Endothelial cell of umbilical vein (primary cell): ENCODE measurements around the gene PHLPP2. TPM values are rescaled to one million over a fixed set of nuclear protein-coding genes. Genes with fewer than 3 reads are reported as not detected.

ENCODE experiments used
- BruUV-seq: library from RNA; stranded (reverse); fragments of 400-500 nt; replicated peaks from 2 replicates; lab custom pipeline; 2021; lab: Mats Ljungman, UMichigan
- CTCF ChIA-PET: fragments of 300-600, 350-600 bp; sonication (Branson Sonifier 250); formaldehyde crosslinking; loops from one replicate; lab custom pipeline; 2021; ENCODE audit warnings: antibody characterized with exemption, inconsistent platforms; lab: Charles Lee
- POLR2A ChIA-PET: fragments of 300-600, 350-600 bp; sonication (Branson Sonifier 250); formaldehyde crosslinking; loops from one replicate; lab custom pipeline; 2021; ENCODE audit warnings: antibody characterized with exemption, inconsistent platforms; lab: Charles Lee
- DNase-seq: peaks from one replicate; pipeline ENCODE4 v3.0.0-alpha.2; 2011; ENCODE audit warnings: low read depth, low spot score
- FAIRE-seq: peaks from 2 replicates; lab custom pipeline; 2011; peaks lifted over from hg19 to GRCh38; lab: Jason Lieb, UNC
- H2AFZ ChIP-seq: 2 replicates; pipeline ENCODE4 v1.6.0; 2012; ENCODE audit warnings: low read depth, low read length, control low read depth, inconsistent platforms
- H3K27ac ChIP-seq: 2 replicates; pipeline ENCODE4 v1.5.1; 2011; ENCODE audit warnings: low read depth, mild to moderate bottlenecking, control low read depth, low read length, moderate library complexity; ENCODE audit not compliant: insufficient read depth
- H3K27me3 ChIP-seq, 2 experiments: 2 replicates each; pipeline versions ENCODE4 v1.6.0 to v1.6.1; 2011; ENCODE audit warnings: low read length in 2 of 2, mixed read lengths in 1 of 2; ENCODE audit not compliant: control insufficient read depth in 2 of 2, insufficient read depth in 2 of 2
- H3K36me3 ChIP-seq, 2 experiments: 2 replicates in 1 of 2; 3 replicates in 1 of 2; pipeline ENCODE4 v1.5.1; 2011; ENCODE audit warnings: low read length in 2 of 2, mild to moderate bottlenecking in 1 of 2, moderate library complexity in 1 of 2; ENCODE audit not compliant: control insufficient read depth in 2 of 2, insufficient read depth in 2 of 2; ENCODE audit errors: extremely low read depth in 1 of 2
- H3K4me1 ChIP-seq: 3 replicates; pipeline ENCODE4 v1.5.1; 2011; ENCODE audit warnings: mild to moderate bottlenecking, low read length; ENCODE audit not compliant: control insufficient read depth, insufficient read depth; ENCODE audit errors: extremely low read depth
- H3K4me2 ChIP-seq: 2 replicates; pipeline ENCODE4 v1.6.1; 2011; ENCODE audit warnings: low read length, control low read depth, mixed read lengths; ENCODE audit not compliant: insufficient read depth
- H3K4me3 ChIP-seq, 3 experiments: fragments of 200-600 bp in 1 of 3; sonication (generic), shearing (Covaris generic) in 1 of 3; replicated peaks in 1 of 3; 2 replicates each; pipeline ENCODE4 v1.5.1; 2011 to 2016; ENCODE audit warnings: control low read depth in 3 of 3, low read length in 3 of 3, mild to moderate bottlenecking in 2 of 3, inconsistent platforms in 1 of 3, low read depth in 1 of 3, moderate library complexity in 1 of 3; ENCODE audit not compliant: insufficient read depth in 1 of 3
- H3K79me2 ChIP-seq: 2 replicates; pipeline ENCODE4 v1.6.0; 2012; ENCODE audit warnings: low read length, inconsistent platforms; ENCODE audit not compliant: control insufficient read depth, insufficient read depth
- H3K9ac ChIP-seq: replicated peaks from 2 replicates; pipeline ENCODE3; 2011; ENCODE audit warnings: low read length, control low read depth; ENCODE audit not compliant: insufficient read depth; ENCODE audit errors: extremely low read depth
- H3K9me1 ChIP-seq: replicated peaks from 3 replicates; pipeline ENCODE4 v1.6.0; 2011; ENCODE audit warnings: mild to moderate bottlenecking, low read length; ENCODE audit not compliant: control insufficient read depth, insufficient read depth; ENCODE audit errors: extremely low read depth
- H3K9me3 ChIP-seq: replicated peaks from 2 replicates; pipeline ENCODE4 v1.5.1; 2012; ENCODE audit warnings: low read length, inconsistent platforms; ENCODE audit not compliant: control insufficient read depth, insufficient read depth
- H4K20me1 ChIP-seq: replicated peaks from 2 replicates; pipeline ENCODE3; 2011; ENCODE audit warnings: mild to moderate bottlenecking, low read length; ENCODE audit not compliant: control insufficient read depth, insufficient read depth; ENCODE audit errors: extremely low read depth
- EZH2 ChIP-seq: IDR thresholded peaks from 2 replicates; pipeline ENCODE4 v1.6.1; 2012; ENCODE audit warnings: borderline replicate concordance, low read depth, mild to moderate bottlenecking, moderate library complexity, low read length, inconsistent platforms; ENCODE audit not compliant: severe bottlenecking
- GATA2 ChIP-seq: IDR thresholded peaks from 2 replicates; pipeline ENCODE4 v1.7.0; 2011; ENCODE audit warnings: low read depth, mild to moderate bottlenecking, moderate library complexity, mixed read lengths, low read length; ENCODE audit not compliant: insufficient read length, insufficient read depth
- JUN ChIP-seq: IDR thresholded peaks from 2 replicates; pipeline ENCODE4 v1.6.1; 2011; ENCODE audit warnings: borderline replicate concordance, low read depth; ENCODE audit not compliant: insufficient read length, insufficient read depth
- POLR2AphosphoS5 ChIP-seq: IDR thresholded peaks from 2 replicates; pipeline ENCODE4 v1.6.1; 2012; ENCODE audit warnings: low read depth, mild to moderate bottlenecking, control low read depth, low read length, moderate library complexity; ENCODE audit not compliant: insufficient read depth
- dilution Hi-C: fragments of 300-500 bp; cut with MboI; formaldehyde crosslinking; loops from one replicate; pipeline ENCODE4 v1.15.0; 2019; ENCODE audit warnings: low sequenced_read_pairs; ENCODE audit not compliant: extremely low pct_ligation_motif_present
- intact Hi-C: fragments of 100-400 bp; cut with micrococcal nuclease; formaldehyde crosslinking; loops from one replicate; pipeline ENCODE4 v1.10.0; 2022
- polyA plus RNA-seq, 4 experiments: library from polyadenylated mRNA; depleted of rRNA in 3 of 4; stranded (reverse) in 3 of 4; unstranded in 1 of 4; fragments of >200 nt; gene quantifications; 2 replicates each; pipeline versions ENCODE4 v1.2.1 to v1.2.3, GENCODE V29; 2011 to 2012; ENCODE audit warnings: missing spikeins in 1 of 4
- total RNA-seq: library from RNA; stranded (reverse); gene quantifications from 2 replicates; pipeline ENCODE4 v1.2.3, GENCODE V29; 2021
- TF ChIP-seq, protein P1 (sequence below), 2 donors: IDR thresholded peaks; 1 replicate in 1 of 2; 2 replicates in 1 of 2; pipeline ENCODE4 v1.5.1; 2011; ENCODE audit warnings: low read length in 2 of 2, mild to moderate bottlenecking in 2 of 2, moderate library complexity in 2 of 2, control low read depth in 1 of 2, inconsistent platforms in 1 of 2, low read depth in 1 of 2; ENCODE audit not compliant: insufficient read depth in 1 of 2; ENCODE audit errors: extremely low read depth in 1 of 2
- TF ChIP-seq, protein P2 (sequence below): IDR thresholded peaks from 2 replicates; pipeline ENCODE4 v1.6.1; 2011; ENCODE audit not compliant: insufficient read depth, insufficient read length

PHLPP2 gene
- total and polyA plus RNA-seq, 2 donors (not counting 3 experiments of a cell fraction or from before 2014, with no cell fraction given), result 4.1 to 8.0 TPM

- dilution Hi-C loops, result no loop called here
- Histone ChIP-seq H3K9ac (no peak overlapping the region), H3K9me1 (no peaks in the 10 kb centered on the region), H3K9me3 (no peaks in the 10 kb centered on the region), H2AFZ (no peak overlapping the region), H3K4me1 (peaks cover 22% of the 10 kb centered on the region), H3K27ac (no peak overlapping the region), H3K79me2 (peaks cover 3% of the 10 kb centered on the region), H3K36me3 (peaks cover 8 to 20% of the 10 kb centered on the region in 2 experiments), H3K4me3 (no peak overlapping the region), H3K4me2 (no peak overlapping the region), H4K20me1 (no peaks in the 10 kb centered on the region), H3K27me3 (no peaks in the 10 kb centered on the region)
- DNase-seq (peak; percentile 14), FAIRE-seq (no peak)
- no peak for TF ChIP-seq JUN
- no peak for TF ChIP-seq POLR2AphosphoS5
- ChIA-PET CTCF (interaction anchor here (1.0 to 2.8 kb wide), 4 partner anchors 23 to 194 kb away, joined by 3 to 14 read pairs (median 4); no protein-coding TSS in a partner anchor), POLR2A (no interaction called here)
- intact Hi-C loops, result loop anchor here (2.0 to 5.0 kb wide), 2 partner anchors 18 to 195 kb away; no protein-coding TSS in a partner anchor
- no TSS peak for BruUV-seq
Measured at GRCh38 chr16:71767060-71767900, 42.8 kb upstream of the PHLPP2 start.

DNA sequence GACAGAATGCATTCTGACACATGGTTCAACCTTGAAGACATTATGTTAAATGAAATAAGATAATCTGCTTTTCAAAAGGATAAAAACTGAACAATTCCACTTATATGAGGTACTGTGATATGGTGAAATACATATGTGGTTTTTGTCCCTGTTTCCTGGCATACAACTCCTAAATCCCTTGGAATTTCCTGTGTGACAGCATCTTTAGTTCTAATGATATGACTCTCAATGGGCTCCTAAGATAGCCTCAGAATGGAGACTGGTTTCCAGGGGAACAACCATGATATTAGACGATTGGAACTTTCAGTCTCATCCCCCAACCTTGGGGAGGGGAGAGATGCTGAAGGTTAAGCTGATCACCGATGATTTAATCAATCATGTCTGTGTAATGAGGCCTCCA is 37.7 kb upstream of the PHLPP2 start:
- Histone ChIP-seq H3K9me3 (no peaks in the 10 kb centered on the region), H3K27me3 (no peaks in the 10 kb centered on the region), H3K4me2 (peak overlapping the region; percentile 65), H3K27ac (peak overlapping the region; percentile 56), H2AFZ (no peak overlapping the region), H3K4me1 (peaks cover 21% of the 10 kb centered on the region), H3K4me3 (no peak overlapping the region), H3K9me1 (no peaks in the 10 kb centered on the region), H3K36me3 (peaks cover 7 to 15% of the 10 kb centered on the region in 2 experiments), H3K9ac (no peak overlapping the region), H4K20me1 (no peaks in the 10 kb centered on the region), H3K79me2 (no peaks in the 10 kb centered on the region)
- FAIRE-seq (peak; percentile 70), DNase-seq (no peak)
- ChIA-PET CTCF (interaction anchor here (1.1 to 1.5 kb wide), 3 partner anchors 33 to 199 kb away, joined by 4 to 7 read pairs (median 4); no protein-coding TSS in a partner anchor), POLR2A (no interaction called here)
- TF ChIP-seq POLR2AphosphoS5 (no peak), JUN (peak; percentile 46), GATA2 (no peak), EZH2 (no peak)
- TF ChIP-seq, protein P1, sequence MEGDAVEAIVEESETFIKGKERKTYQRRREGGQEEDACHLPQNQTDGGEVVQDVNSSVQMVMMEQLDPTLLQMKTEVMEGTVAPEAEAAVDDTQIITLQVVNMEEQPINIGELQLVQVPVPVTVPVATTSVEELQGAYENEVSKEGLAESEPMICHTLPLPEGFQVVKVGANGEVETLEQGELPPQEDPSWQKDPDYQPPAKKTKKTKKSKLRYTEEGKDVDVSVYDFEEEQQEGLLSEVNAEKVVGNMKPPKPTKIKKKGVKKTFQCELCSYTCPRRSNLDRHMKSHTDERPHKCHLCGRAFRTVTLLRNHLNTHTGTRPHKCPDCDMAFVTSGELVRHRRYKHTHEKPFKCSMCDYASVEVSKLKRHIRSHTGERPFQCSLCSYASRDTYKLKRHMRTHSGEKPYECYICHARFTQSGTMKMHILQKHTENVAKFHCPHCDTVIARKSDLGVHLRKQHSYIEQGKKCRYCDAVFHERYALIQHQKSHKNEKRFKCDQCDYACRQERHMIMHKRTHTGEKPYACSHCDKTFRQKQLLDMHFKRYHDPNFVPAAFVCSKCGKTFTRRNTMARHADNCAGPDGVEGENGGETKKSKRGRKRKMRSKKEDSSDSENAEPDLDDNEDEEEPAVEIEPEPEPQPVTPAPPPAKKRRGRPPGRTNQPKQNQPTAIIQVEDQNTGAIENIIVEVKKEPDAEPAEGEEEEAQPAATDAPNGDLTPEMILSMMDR (IDR thresholded peaks at IDR 0.05; ENCODE audit: extremely low read depth in 1 of 2, insufficient read depth in 1 of 2, low read depth in 1 of 2, low read length in 2 of 2), result no peak
- TF ChIP-seq, protein P2, sequence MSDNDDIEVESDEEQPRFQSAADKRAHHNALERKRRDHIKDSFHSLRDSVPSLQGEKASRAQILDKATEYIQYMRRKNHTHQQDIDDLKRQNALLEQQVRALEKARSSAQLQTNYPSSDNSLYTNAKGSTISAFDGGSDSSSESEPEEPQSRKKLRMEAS, result no peak
- no TSS peak for BruUV-seq
- intact Hi-C loops, result loop anchor here (5.0 kb wide), 1 partner anchor 120 kb away; the partner anchor contains the start of gene ZNF821
- dilution Hi-C loops, result no loop called here
